GM12864 (cell line): Measurements from ENCODE around the gene ABLIM2.

Experiments used
- DNase-seq: peaks from one replicate; pipeline ENCODE4 v3.0.0-alpha.2; 2011; ENCODE audit warnings: low read depth
- H3K4me3 ChIP-seq: 2 replicates; pipeline ENCODE4 v1.5.1; 2011; ENCODE audit warnings: mild to moderate bottlenecking, low read depth, low read length, control low read depth
- CTCF ChIP-seq: IDR thresholded peaks from 2 replicates; pipeline ENCODE4 v1.5.1; 2011; ENCODE audit warnings: low read depth, mild to moderate bottlenecking, moderate library complexity, low read length, control low read depth, inconsistent platforms; ENCODE audit errors: missing control alignments

ABLIM2 gene

GRCh38 chr4:8002525-8003309 lies 155.9 kb downstream of the ABLIM2 start:
- no peak for DNase-seq
- TF ChIP-seq CTCF: no peak
- H3K4me3 ChIP-seq: no peak overlapping the region

- DNase-seq: no peak
- no peak for TF ChIP-seq CTCF
- no peak overlapping the region for H3K4me3 ChIP-seq
Measured at GRCh38 chr4:8001564-8002355, 156.9 kb downstream of the ABLIM2 start.

GRCh38 chr4:8000721-8001491 lies 157.7 kb downstream of the ABLIM2 start:
- TF ChIP-seq CTCF: no peak
- no peak for DNase-seq
- H3K4me3 ChIP-seq: no peak overlapping the region

- DNase-seq: no peak
- TF ChIP-seq CTCF: no peak
- H3K4me3 ChIP-seq: no peak overlapping the region
Measured at GRCh38 chr4:8000247-8000646, 158.4 kb downstream of the ABLIM2 start.

GRCh38 chr4:7999695-8000094 lies 158.9 kb downstream of the ABLIM2 start:
- DNase-seq: no peak
- H3K4me3 ChIP-seq: no peak overlapping the region
- no peak for TF ChIP-seq CTCF

- DNase-seq: no peak
- TF ChIP-seq CTCF: no peak
- no peak overlapping the region for H3K4me3 ChIP-seq
Measured at GRCh38 chr4:7999279-7999678, 159.3 kb downstream of the ABLIM2 start.
